Glomerular visceral epithelial cell (primary cell): ENCODE results near the gene GRAMD1A.
"Not testable (repeated sequence)": the region's sequence is repeated elsewhere in the genome, so short reads cannot be mapped to it uniquely, and the experiment has no call there.

Experiments used
- DNase-seq: peaks from one replicate; pipeline ENCODE4 v3.0.0-alpha.2; 2016; ENCODE audit errors: extremely low spot score

Gene GRAMD1A

DNA sequence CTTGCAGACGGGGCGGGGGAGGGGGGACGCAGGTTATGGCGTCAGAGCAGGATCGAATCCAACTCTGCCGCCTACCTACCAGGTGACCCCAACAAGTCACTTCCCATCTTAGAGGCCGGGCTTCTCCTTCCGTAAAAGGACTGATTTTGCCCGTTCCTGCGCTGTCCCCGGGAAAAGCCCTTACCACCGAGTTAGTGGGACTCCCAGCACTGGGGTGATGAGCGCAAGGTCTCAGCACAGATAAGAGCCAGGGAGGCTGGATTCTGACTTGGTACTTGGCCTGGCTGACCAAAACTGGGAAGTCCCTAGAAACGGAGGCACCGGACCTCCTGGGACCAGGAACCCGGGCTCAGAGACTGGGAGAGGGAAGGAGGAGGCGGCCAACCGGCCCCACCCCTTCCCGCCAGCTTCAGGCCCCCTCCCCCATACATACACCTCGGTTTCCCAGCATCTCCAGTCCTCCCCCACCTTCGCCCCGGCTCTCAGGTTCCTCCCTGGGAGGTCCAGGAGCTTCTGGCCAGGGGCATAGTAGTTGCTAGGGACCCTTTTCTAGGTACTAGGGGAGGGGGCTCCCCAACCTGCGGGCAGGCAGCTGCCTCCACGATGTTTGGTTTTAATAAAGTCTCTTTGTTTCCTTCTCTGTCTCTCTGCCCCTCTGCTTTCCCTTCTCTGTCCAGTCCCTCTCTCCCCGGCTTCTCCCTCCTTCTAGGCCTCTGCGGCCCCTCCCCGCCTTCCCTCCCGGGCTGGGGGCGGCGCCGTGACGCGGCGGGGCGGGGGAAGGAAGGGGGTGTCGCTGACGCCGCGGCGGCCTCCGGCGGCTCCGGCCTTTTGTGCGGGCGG lies at the start of gene GRAMD1A:
GRAMD1A (plus strand) TSS at position 826 of the 840 bp plus-strand sequence. CDS start 156 bp downstream, outside the sequence.
- DNase-seq = peak; percentile 90

DNA sequence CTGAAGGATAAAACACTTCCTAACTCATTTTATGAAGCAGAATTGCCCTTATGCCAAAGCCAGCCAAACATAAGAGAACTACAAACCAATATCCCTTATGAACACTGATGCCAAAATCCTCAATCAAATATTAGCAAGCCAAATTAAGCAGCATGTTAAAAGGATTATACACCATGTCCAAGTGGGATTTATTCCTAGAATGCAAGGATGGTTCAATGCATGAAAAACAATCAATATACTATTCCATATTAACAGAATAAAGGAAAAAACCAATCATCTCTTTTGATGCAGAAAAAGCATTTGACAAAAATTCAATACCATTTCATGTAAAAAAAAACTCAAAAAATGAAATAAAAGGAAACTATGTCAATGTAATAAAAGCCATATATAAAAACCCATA lies 47.0 kb upstream of the GRAMD1A start:
- no peak for DNase-seq

DNA sequence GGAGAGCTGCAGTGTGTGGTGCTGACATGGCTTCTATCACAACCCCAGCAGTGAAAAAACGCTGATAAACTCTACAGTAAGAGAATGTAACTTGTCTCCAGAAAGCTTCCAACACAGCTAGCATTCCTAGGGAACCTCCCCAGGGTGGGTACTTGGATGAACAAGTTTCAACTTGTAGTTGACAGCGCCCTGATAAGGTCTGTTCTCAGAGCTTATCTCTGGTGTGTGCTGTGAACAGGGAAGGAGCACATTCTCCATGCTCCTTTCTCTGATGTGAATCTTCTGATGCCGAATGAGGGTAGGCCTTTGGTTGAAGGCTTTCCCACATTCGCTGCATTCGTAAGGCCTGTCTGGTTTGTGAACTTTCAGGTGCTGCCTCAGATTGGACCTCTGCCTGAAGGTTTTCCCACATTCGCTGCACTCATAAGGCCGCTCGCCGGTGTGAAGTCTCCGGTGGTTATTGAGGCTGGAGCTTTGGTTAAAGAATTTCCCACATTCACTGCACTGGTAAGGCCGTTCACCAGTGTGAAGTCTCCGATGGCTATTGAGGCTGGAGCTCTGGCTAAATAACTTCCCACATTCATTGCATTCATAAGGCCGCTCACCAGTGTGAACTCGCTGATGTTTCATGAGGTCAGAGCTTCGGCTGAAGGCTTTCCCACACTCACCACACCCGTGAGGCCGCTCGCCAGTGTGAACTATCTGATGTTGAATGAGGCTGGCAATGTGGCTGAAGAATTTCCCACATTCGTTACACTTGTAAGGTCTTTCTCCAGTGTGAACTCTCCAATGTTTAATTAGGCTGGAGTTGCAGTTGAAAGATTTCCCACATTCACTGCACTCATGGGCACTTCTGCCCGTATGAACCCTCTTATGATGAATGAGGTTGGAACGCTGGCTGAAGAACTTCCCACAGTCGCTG lies 42.0 kb upstream of the GRAMD1A start:
- no peak for DNase-seq

DNA sequence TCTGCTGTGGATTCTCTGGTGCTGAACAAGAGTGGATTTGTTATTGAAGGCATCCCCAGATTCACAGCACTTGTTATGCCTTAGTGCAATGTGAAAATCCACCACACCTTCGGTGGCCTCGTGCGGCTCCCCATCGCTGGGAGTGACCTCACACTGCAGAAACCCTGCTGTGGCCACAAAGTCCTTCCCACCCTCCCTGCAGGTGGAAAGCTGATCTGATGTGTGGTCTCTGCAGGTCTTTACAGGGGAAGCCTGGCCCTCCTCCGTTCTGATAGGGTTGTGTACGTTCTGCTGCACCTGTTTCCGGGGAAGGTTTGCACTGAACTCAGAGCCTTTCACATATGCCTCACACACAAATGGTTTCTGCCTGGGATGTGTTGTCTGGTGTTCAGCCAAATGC lies 41.1 kb upstream of the GRAMD1A start:
- no peak for DNase-seq

DNA sequence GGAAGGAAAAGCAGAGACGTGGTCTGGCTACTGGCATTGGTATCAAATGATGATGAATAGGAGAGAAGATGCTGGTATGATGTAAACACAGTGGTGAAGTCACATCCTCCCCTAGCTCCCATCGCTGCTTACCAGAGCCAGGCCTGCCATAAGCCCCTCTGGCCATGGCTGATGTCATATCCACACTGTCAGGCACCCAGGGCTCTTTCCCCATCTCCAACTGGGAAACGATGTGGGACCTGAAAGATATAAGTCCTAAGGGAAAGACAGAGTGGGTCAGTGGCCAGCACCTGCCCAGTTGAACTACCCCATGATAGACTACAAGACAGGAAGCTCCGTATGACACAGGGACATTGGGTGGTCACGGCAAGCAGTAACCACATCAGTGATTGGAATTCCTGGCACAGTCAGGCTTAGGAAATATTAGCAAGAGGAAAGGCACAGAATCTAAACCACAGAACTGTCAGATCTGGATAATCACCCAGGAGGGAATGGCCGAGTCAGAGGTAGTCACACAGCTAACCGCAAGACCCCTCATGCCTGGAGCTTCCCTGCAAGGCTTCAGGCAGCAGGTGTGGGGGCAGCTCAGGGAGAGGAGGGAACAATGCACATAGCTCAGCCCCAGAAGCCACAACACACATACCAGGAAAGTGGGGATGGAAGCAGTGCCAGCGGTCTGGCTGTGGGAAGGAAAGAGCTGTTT lies 39.9 kb upstream of the GRAMD1A start:
- DNase-seq = peak; percentile 98

DNA sequence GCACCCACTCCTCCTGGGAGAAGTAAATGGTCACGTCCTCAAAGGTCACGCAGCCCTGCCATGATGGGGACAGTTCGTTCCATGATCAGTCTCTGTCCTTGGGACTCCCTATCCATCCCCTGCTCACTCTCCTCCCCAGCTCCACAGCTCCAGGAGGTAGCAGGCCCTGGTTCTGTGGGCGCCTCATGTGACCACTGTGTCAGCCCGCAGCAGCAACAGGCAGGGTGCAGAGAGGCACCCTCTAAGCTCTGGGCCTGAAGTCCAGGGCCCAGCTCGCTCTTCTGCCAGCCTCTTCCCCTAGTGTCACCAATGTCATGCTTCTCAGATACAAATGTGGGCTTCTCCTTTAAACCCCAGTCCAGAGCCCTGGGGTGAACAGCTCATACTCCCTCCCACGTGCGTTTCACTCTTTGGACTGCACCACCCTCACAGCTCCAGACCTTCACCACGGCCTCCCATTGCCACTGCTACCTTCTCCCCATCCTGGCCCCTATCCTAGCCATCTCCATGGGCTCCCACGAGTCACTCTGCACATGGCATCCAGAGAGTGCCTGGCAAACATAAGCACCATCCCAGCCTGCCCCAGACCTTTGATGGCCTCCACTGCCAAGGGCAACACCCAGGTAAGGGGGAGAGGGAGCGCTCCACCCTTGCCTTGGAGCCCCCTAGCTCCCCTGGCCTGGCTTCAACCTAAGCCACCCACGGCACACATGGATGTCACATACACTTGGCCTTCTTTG lies 39.0 kb upstream of the GRAMD1A start:
- DNase-seq = peak; percentile 16

DNA sequence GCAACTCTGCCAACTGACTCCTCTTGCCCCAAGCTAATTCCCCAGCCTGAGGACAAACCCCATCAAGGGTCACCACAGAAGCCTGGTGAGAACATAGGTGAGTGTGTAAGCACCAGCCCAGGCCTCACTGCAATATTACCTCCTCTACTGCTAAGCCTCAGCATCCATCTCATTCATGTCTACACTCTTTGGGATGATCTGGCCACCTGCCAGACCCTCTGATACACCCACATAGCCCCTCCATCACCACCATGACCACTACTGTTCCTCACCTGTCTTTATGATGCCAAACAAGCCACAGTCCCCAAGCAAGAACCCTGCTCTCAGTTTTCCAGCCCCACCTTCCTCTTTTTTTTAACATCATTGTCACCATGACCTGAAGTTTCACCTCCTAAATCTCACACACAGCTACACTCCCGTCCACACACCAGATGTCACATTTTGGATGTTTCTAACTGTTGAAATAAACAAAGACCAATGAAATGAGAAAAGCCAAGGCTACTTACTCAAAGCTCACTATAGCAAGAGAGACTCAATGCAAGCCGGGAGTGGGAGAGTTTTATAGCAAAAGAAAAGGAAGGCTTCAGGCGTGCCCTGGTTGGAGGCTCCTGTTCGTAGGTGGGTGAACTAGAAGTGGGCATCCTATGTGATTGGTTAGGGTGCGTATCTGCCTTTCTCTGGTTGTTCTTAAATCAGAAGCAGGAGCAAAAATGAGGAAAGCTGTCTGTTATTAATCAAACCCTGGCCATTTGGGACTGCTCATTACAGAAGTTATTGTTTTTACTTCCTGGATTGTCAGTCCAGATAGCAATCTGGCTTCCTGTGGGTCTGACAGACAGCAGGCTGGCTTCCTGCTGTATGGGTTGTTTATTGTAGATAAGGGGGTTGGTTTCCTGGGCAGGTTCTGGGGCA lies 38.1 kb upstream of the GRAMD1A start:
- DNase-seq = no peak

DNA sequence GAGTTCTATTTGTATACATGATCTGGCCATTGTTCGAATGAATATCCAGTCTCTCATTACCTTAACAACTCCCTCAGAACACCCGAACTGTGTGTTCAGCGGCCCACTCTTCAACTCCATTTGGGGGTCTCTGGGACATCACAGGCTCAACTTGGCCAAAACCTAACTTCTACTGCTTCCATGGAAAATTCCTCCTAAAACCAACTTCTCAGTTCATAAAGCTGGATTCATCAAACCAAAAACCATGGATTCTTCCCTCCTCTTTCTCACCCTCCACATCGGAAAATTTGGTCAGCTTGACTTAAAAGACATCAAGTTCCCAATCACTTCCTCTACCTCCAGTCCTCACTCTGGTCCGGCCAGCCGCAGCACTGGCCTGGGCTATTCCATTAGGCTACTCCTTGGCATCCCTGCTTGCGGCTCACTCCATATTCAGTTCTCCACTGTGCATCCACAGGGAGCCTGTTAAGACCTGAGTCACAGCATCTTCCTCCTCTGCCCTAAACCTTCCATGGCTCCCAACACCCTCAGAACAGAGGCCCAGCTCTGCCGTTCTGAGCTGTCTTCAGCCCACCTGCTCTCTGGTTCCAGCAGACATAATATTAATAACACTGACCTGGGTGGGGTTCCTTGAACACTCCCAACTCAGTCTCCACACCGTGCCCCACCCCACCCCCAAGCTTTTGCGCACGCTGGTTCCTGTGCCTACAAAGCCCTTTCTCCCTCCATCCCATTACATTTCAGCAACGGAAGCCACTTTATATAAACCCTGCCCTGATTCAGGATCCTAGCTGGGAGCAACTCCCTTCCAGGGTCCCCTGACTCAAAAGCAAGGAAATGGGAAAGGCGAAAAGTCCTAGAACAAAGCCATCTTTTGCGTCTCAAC lies 37.2 kb upstream of the GRAMD1A start:
- DNase-seq = no peak

DNA sequence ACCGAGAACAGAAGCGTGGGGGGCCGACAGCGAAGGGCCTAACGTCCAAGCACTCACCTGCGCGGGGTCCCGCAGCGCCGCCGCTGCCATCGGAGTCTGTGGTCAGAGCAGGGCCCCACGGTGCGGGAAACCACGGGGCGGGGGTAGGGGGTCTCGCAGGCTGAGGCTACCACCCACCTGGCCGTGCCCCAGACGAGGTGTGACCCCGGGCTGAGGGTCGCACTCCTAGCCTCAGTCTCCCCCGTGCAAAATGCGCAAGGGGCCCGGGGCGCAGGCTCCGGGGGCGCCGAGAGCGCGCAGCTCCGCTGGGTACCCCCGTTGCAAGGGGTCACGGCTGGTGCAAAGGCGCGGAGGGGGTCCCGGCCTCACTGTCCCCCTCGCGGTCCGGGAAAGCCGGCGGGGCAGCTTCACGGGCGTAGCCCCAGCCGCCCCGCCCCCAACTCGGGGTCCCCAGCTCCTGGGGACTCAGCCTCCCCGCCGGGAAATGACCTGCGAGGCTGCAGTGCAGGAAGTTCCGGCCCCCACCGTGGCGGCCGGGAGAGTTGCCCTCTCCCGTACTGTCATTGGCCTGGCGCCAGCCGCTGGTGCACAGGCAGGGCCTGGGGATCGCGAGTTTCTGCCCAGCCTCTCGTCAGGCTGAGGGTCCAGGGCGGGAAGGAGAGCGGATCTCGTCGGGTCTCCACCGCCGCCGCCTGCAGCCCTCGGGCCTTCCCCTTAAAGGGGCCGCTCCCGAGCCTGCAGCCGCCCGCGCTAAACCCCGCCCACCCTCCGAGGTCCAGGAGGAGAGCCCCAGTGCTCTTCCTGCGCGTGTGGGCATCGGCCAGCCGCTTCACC lies 36.3 kb upstream of the GRAMD1A start, which contains the start of gene ZNF792:
ZNF792 (minus strand) TSS at position 657 of the 834 bp plus-strand sequence; CDS start at position 90, 567 bp downstream.
- peak; percentile 61 for DNase-seq

DNA sequence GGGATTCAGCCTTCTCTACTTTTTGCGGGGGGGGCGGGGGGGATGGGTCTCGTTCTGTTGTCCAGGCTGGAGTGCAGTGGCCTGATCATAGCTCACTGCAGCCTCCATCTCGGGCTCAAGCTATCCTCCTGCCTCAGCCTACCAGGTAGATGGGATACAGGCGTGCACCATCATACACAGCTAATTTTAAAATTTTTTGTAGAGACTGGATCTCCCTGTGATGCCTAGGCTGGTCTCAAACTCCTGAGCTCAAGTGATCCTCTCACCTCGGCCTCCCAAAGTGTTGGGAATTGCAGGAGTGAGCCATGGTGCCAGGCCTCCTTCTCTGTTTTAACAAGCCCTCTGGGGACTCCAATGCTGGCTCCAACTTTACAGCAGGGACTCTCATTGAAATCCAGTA lies 35.5 kb upstream of the GRAMD1A start:
- DNase-seq = no peak

DNA sequence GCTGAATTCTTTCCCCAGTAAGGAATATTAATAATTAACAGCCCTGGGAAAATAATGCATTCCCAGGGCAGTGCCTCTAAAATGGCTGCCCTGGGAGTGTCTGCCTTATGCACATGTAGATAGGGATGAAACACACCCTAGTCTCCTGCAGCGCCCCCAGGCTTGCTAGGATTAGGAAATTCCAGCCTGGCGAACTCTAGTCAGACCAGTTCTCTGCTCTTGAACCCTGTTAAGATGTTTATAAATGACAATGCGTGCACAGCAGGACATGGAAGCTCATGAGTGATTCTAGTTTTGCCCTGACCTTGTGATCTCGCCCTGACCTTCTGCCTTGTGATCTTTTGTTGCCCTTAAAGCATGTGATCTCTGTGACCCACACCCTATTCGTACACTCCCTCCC lies 34.6 kb upstream of the GRAMD1A start:
- DNase-seq = not testable (repeated sequence)

DNA sequence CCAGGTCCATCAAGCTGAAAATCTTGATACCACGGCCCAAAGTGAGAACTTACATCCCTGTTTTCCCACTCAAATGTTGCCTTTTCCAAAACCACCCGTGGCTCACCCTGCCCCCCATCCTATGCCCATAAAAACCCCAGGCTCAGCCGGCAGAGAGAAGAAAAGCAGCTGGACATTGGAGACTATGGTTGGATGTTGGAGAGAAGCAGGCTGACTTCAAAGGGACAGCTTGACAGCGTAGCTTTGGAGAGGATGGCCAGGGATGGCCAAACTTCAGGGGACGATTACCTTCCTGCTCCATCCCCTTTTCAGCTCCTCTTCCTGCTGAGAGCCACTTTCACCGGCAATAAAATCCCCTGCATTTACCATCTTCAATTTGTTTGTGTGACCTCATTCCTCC lies 32.6 kb upstream of the GRAMD1A start:
- no peak for DNase-seq

DNA sequence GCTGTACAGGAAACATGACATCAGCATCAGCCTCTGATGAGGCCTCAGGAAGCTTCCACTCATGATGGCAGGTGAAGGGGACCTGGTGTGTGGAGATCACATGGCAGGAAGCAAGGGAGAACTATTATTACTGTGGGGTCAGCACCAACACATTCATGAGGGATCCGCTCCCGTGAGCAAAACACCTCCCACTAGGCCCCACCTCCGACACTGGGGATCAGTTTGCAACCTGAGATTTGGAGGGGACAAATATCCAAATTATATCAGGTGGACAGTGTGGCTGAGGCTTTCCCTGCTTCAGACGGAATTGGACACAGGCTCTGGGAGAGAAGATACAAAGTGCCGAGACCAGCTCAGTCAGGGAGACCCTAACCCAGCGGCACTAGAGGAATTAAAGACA lies 30.4 kb upstream of the GRAMD1A start:
- DNase-seq = no peak

DNA sequence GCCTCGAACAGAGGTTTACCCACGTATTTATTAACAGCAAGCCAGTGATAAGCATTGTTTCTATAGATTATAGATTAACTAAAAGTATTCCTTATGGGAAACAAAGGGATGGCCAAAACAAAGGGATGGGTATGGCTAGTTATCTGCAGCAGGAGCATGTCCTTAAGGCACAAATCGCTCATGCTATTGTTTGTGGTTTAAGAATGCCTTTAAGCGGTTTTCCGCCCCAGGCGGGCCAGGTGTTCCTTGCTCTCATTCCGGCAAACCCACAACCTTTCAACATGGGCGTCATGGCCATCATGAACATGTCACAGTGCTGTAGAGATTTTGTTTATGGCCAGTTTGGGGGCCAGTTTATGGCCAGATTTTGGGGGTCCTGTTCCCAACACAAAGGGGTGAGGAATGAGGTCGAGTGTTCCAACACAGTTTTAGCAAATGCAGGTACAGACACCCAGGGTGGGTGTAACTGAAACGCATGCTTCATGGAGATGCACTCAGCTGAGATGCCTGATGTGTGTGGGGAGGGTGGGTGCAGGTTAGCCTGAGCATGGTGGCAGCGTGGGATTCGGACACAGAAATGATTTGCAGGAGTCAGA lies 29.8 kb upstream of the GRAMD1A start:
- DNase-seq = not testable (repeated sequence)

DNA sequence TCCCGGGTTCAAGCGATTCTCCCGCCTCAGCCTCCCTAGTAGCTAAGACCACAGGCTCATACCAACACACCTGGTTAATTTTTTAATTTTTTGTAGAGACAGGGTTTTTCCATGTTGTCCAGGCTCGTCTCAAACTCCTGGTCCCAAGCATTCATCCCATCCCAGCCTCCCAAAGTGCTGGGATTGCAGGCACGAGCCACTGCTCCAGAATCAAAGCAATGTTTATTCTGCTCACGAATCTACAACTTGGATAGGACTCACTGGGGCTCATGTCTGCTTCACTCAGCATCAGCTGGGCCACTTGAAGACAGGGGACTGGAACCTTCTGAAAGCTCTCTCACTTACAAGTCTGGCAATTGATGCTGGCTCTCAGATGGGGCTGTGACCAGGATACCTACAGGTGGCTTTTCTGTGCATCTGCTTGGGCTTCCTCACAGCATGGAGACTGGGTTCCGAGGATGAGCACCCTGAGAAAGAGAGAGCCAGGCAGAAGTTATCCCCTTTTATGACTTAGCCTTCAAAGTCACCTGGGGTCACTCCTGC lies 27.9 kb upstream of the GRAMD1A start:
- DNase-seq = no peak

DNA sequence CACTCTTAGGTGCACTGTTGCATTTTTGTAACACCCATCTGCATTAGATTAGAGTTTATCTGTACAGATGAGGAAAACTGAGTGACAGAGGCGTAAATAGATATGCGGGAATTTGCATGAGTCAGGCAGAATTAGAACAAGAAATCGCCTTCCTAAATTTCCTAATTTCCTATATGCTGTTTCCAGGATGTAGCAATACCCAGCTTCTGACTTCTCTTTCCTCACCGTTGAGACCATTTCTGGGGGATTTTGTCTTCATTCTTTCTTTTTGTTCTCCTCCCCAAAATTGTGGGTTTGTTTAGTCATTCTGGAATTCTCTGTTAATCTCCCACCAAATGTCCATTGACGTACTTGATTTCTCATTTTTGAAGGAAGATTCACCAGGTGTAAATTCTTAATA lies 25.5 kb upstream of the GRAMD1A start:
- no peak for DNase-seq

DNA sequence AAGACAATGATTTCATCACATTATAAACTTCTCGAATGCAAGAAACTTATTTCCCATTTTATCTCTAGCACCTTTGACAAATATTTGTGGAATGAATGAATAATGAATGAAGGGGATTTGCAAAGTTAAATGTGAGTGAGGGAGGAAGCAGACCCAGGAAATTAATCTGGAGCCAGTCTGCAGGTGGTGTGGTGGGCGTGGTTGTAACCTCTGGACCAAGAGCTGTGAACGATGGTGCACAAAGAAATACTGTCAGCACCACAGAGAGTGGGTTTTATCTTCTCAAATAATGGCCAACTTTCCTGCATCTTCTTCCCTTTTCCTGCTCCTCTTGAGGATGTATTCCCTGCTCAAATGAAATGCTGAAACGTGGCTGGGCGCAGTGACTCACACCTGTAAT lies 25.1 kb upstream of the GRAMD1A start:
- DNase-seq = no peak

DNA sequence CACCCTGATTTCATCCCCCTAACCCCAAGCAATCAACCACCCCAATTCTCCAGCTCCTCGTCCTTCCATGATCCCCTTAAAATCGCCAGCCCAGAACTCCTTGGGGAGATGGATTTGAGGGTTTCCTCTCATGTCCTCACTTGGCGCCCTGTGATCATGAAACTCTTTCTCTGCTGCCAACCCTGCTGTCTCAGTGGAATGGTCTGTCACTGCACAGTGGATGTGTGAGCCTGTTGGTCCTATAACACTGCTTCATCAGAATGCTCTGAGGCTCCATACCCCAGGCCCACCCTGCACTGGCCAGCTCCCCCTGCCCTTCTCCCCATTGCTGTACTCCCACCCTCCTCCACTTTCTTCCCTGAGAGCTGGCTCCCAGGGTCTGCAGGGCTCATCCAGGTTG lies 23.5 kb upstream of the GRAMD1A start:
- no peak for DNase-seq
